HG02943 (cell line): ENCODE measurements around the gene SDSL.

Source experiments
- ATAC-seq: cut with Tn5 transposase; IDR thresholded peaks from one replicate; pipeline ENCODE4 v1.9.1; 2021; ENCODE audit warnings: mild to moderate bottlenecking, low read depth, moderate library complexity; ENCODE audit not compliant: unreplicated experiment

SDSL gene

DNA sequence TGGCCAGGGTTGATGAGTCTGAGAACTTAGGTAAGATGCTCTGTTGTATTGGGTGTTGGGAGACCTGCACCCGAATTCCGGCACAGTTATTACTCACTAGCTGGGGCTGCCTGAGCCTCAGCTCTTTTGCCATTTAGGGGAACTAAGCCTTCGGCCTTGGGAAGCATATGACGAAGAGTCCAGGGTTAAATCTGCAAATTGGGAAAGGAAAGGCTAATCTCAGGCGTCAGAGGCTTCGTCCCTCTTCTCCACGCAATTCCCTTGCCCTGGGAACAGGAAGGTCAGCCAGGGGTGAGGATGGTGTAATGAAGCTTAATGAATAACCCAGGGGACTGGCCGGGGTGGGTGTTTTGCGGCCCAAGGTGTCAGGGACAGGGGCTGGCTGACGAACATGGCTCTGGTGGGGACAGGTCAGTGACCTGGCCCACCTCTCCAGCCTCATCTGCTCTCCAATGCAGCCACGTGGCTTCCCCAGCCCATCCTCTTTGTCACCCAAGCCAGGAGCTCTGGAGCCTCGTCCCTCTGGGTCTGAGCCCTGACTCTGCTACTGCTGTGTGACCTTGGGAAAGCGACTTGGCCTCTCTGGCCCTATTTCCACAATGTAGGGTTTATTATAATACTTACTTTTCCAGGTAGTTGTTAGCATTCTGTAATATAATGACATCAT is 3.8 kb upstream of the SDSL start:
- no peak for ATAC-seq

DNA sequence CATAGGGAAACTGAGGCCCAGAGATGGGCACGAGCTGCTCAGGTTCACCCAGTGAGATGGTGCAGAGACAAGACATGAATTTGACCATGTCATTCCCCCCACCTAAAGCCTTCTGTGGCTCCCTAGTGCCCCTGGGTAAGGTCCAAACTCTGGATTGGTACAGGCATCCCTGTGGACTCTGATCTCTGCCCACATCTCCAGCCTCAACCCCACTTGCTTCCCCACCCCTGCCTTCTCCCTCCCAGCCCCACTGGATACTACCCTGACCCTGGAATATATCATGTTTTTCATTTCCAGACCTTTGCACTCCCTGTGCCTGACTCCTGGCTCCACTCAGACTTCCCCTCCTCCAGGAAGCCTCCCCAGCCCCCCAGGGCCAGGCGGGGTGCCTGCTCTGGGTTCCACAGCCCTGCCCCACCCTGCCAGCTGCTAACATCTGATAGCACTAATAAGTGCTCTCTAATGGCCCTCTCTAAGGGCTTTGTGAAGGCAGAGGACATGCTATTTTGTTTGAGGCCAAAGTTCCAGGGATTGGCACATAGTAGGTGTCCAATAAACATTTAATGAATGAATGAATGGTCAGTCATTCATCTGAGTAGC is 1.1 kb upstream of the SDSL start:
- ATAC-seq = no peak

DNA sequence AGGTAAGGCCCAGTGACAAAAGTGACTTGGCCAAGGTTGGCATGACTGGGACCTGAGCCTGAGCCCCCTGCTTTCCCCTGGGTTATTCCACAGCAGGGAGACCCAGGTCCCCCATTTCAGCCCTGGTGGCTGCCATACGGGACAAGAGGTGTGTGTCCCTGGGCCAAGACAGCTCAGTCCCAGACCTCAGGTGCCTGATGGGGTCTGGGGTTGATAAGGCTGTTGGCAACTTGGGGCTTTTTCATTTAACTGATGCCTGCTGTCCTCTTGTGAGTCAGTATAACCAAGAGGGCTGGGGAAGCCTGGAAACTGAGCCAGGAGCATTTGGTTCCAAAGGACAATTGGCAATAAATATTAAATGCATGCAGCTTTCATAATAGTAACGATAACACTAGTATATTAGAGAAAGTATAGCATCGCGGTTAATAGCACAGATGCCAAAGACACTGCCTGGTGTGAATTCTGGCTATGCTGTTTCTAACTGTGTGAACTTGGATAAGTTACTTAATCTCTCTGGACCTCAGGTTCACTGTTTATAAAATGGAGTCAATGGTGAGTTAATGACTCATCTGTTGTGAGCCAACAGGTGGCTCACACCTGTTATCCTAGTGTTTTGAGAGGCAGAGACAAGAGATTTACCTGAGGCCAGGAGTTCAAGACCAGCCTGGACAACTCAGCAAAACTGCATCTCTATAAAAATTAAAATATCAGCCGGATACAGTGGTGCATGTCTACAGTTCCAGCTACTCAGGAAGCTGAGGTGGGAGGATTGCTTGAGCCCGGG is 898 bp downstream of the SDSL start:
- no peak for ATAC-seq

DNA sequence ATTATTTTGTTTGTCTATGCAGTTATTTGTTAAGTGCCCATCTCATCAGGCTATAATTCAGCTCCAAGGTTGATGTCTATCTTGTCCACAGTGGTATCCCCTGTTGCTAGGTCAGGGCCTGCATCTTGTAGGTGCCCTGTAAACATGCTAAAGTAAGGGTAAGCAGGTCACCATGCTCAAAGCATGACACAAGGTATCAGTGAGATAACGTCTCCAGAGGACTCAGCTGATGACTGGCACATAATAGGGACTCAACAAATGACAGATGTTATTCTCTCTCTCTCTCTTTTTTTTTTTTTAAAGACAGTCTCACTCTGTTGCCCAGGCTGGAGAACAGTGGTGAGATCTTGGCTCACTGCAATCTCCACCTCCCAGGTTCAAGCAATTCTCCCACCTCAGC is 2.3 kb downstream of the SDSL start:
- no peak for ATAC-seq

DNA sequence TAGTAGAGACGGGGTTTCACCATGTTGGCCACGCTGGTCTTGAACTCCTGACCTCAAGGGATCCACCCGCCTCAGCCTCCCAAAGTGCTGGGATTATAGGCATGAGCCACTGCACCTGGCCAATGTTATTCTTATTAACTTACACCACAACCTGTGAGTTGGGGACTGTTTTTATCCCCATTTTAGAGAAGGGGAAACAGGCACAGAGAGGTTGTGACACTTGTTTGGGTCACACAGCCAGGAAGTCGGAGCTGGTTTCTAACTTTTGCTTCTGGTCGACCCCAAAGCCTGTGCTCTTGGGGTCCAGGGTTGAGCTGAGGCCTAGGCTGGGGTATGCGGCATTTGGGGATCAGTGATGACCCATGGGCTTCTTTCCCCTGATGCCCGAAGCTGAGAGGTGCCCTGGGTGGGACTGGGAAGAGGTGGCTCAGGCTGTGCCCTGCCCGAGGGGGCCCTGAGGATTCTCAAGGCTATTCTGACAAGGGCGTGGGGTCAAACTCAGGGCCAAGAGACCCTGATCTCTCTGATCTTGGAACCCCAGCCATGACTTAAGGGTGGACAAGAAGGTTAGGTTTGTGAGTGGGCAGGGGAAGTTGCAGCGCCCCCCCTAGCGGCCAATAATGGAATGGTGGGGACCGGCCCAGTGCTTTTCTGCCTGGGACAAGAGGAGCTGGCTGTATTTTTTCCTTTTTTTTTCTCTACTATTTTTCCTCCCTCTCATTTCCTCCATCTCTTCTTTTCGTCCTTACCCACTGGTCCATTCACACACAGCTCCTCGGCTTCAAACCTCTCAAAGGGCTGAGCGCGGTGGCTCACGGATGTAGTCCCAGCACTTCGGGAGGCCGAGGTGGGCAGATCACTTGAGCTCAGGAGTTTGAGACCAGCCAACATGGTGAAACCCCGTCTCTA is 3.0 kb downstream of the SDSL start:
- no peak for ATAC-seq

DNA sequence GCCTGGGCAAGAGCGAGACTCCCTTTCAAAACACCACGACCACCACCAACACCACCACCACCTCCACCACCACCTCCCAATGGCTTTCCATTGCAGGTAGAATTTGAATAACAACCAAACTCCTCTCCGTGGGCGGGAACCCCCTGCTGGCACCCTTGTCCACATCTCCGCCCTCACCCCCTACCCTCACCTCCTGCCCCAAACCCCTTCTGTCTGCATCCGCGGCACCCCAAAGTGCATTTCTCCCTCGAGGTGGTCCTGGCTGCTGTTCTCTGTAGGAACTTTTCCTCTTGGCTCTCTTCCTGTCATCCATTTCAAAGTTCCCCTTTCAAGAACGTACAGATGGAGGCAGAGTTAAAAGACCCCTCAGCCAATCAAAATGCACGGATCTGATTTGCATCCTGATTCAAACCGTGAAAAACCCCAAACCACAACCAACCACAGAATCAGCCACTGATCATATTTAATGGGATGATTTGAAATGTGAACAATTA is 3.8 kb downstream of the SDSL start:
- no peak for ATAC-seq

DNA sequence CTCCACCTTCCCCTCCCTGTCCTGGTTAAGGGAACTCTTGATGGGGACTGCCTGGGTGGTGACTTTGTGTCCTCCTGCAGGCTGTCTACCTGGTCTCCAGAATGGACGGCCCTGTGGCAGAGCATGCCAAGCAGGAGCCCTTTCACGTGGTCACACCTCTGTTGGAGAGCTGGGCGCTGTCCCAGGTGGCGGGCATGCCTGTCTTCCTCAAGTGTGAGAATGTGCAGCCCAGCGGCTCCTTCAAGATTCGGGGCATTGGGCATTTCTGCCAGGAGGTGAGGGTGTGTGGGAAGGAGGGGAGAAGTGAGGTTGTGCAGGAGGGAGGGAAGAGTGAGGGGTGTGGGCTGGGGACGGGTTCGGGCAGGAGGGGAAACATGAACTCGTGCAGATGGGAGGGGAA is 5.7 kb downstream of the SDSL start:
- ATAC-seq = no peak

DNA sequence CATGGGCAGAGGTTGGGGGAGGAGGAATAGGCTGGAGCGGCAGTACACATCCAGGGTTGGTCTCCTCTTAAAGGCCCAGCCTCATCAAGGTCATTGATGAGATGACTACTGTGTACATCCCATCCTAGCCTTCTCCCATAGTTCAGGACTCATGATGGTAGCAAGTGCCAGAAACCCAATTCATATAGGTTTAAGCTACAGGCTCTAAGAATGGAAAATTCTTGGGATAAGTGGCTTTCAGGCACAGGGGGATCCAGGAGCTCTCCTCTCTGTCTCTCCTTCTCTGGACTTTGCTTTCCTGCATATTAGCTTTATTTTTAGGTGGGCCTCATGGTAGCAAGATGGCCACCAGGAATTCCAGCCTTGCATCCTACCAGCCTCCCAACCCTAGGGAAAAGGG is 6.3 kb downstream of the SDSL start:
- no peak for ATAC-seq

DNA sequence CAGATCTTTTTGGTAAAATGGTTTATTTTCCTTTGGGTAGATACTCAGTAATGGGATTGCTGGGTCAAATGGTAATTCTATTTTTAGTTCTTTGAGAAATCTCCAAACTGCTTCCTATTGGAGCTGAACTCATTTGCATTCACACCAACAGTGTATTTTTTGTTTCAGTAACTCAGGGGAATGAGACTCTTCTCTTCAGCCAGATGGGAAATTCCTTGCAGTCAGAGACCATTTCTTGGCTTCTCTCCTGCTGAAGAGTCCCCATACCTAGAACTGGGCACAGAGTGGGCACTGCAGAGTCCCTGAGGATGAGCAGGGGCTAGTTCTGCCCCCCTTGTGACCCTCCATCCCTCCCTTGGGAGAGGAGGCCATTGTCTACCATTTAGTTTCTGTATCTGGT is 10.8 kb downstream of the SDSL start:
- ATAC-seq = no peak

DNA sequence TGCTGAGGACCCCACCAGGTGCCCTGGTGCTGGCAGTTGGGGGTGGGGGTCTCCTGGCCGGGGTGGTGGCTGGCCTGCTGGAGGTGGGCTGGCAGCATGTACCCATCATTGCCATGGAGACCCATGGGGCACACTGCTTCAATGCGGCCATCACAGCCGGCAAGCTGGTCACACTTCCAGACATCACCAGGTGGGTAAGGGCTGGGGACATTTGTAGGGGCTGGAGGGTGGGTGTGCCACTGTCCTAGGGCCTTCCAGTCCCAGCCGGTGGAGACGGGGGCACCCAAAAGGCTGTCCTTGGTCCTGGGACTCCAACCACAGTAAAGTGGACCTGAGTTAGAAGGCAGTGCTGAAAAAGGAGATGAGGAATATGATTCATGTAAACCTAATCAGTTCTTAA is 13.2 kb downstream of the SDSL start:
- ATAC-seq = no peak

DNA sequence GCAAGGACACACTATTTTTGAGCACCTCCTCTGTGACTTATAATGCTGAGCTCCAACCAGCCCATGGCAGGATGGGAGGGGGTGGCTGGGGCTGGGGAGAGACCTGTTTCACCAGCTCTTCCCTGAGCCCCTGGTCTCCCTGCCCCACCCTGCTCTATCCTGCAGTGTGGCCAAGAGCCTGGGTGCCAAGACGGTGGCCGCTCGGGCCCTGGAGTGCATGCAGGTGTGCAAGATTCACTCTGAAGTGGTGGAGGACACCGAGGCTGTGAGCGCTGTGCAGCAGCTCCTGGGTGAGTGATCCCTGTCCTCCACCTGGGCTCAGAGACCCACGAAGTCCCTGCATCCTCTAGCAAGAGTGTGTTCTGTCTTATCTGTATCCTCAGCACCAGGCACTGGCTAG is 14.4 kb downstream of the SDSL start:
- ATAC-seq = no peak

DNA sequence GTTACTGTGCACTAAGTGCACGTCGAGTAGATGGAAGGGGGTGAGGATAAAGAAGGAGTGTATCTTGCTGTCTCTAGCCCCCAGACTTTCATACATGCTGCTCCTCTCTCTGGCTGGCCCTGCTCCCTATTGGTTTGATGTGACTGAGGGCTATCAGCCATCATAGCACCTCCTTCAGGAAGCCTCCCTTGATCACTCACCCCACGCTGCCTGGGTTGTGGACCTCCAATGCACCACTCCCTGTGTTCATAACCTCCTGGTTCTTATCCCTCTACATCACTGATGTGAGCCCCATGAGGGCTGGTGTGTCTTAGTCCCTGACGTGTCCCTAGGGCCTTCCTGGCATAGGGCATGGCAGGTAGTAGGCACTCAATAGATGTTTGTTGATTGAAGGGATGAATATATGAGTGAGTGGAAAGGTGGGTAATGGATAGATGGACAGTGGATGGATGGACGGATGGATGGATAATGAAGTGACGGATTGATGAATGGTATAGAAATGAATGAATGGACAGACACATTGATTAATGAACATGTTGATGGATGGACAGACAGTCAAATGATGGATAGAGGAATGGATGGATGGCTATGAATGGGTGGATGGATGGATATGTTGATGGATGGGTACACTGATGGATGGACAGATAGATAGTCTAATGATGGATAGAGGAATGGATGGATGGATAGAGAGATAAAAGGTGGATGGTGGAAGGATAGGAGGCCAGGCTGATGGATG is 15.0 kb downstream of the SDSL start:
- no peak for ATAC-seq

DNA sequence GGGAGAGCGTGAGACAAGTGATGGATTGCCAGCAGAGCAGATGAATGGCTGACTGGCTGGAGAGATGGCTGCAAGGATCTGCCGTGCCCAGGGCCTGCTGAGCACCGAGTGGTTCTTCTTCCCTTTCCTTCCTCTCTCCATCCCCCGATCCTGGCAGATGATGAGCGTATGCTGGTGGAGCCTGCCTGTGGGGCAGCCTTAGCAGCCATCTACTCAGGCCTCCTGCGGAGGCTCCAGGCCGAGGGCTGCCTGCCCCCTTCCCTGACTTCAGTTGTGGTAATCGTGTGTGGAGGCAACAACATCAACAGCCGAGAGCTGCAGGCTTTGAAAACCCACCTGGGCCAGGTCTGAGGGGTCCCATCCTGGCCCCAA is 15.5 kb downstream of the SDSL start:
- ATAC-seq = no peak

DNA sequence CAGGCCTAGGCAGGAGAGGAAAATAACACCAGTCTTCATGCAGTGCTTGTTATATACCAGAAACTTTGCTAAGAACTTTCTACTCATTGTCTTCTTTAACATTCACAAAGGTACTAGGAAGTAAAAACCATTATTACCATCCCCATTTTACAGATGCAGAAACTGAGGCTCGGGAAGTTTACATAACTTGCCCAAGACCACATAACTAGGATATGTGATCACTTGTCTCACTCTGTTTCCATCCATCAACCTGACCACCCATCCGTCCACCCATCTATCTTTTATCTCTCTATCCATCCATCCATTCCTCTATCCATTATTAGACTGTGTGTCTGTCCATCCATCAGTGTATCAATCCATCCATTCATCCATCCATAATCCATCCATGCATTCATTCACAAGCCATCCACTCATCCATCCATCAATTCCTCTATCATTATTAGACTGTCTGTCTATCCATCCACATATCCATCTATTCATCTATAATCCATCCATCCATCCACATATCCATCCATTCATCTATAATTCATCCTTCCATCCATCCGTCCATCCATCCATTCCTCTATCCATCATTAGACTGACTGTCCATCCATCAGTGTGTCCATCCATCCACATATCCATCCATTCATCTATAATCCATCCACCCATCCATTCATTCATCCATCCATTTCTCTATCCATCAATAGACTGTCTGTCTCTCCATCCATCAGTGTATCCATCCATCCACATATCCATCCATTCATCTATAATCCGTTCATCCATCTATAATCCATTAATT is 16.5 kb downstream of the SDSL start:
- ATAC-seq = no peak

DNA sequence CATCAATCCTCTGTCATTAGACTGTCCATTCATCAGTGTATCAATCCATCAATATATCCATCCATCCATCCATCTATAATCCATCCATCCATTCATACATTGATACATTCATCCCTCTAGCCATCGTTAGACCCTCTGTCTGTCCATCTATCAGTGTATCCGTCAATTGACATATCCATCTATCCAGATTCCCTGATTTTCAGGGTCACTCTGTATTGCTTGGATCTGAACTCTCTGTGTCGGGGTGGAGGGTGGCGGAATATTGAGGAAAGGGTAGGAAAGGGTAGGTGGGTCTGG is 17.1 kb downstream of the SDSL start:
- ATAC-seq = no peak

DNA sequence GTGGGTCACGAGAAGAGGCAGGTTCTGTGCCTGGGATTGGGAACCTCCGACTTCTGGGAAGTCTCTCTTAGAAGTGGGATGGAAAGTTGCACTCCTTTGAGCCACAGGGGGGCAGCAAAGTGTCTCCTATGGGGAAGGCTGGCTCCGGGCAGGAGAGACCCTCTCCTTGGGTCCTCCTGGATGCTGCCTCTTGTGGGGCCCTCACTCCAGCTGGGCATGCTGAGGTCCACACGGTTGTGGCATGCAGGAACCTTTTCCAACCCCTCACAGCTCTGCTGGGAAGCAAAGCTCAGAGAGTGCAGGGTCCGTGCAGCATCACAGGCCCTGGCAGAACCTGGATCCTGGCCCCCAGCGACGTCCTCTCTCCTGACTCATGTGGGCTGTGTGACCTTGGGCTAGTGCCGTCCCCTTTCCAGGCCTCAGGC is 17.4 kb downstream of the SDSL start:
- ATAC-seq = no peak

DNA sequence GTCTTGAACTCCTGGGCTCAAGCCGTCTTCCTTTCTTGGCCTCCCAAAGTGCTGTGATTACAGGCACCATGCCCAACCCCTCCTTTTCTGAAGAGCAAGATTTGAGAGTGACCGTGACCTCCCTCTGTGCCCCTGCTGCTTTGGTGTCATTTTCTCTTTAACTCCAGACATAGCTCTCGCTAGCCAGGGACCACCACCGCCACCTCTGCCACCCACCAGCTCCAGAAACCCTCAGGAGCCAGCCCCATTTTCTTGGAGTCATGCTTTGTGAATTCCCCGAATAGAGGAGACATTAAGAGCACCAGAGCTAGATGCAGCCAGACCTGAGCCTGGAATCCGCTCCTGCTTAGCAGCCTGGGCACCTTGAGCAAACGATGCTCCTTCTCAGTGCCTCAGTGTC is 18.2 kb downstream of the SDSL start:
- ATAC-seq = no peak

DNA sequence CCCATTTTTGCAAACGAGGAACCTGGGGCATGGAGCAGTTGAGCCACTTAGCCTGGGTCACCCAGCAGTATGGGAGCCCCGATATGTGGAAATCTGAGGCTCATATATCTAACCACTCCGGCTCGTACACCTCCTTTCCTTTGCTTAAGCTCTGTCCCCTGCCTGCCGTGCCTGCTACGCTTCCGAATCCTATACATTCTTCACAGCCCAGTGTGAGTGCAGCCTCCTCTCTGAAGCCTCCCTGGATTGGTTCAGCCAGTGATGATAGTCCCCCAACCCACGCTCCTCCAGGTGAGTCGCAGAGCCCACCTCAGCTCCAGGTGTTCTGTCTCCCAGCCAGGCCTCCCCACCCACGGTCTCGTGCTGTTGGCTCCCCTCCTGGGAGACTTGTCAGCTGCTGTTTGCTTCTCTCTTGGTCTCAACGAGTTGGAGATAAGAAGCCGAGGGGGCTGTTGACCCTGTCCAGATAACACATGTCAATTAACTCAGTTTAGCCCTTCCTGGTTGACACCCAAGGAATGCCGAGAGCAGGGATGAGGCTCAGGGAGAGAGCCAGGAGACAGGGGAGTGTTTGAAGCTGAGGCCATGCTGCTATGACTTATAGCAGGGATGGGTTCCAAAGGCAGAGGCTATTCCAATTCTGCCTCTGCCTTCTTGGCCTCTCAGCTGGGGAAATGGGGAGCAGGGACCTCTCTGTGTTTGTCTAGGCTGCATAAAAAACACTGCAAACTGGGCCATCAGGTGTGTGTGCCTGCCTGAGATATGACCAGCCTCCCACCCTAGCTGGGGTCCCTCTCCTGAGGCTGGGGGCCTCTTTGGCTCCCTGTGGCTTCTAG is 19.0 kb downstream of the SDSL start:
- ATAC-seq = no peak
